HL-60 (cell line): Measurements from ENCODE around the gene ZNF586.
"Not testable (repeated sequence)": the region's sequence is repeated elsewhere in the genome, so short reads cannot be mapped to it uniquely, and the experiment has no call there.

Experiments used
- CTCF ChIP-seq: IDR thresholded peaks from one replicate; pipeline ENCODE4 v1.5.1; 2011; ENCODE audit warnings: low read length, control low read depth, inconsistent platforms; ENCODE audit not compliant: insufficient read depth
- POLR2AphosphoS5 ChIP-seq: IDR thresholded peaks from 2 replicates; pipeline ENCODE4 v1.6.1; 2012; ENCODE audit warnings: low read depth

- TF ChIP-seq CTCF, POLR2AphosphoS5: not testable (repeated sequence)
Measured at GRCh38 chr19:57738320-57738719, 31.2 kb upstream of the ZNF586 start.
